GM18508 (cell line): ENCODE data around the gene LTBP2.

ENCODE experiments used
- ATAC-seq: cut with Tn5 transposase; IDR thresholded peaks from one replicate; pipeline ENCODE4 v1.9.1; 2021; ENCODE audit warnings: moderate number of reproducible peaks; ENCODE audit not compliant: insufficient read depth, unreplicated experiment

Gene LTBP2

GRCh38 chr14:74535756-74536325, 76.2 kb downstream of the LTBP2 start:
- no peak for ATAC-seq

GRCh38 chr14:74533576-74533975, 78.5 kb downstream of the LTBP2 start:
- ATAC-seq: no peak

- no peak for ATAC-seq
Measured at GRCh38 chr14:74532246-74532645, 79.8 kb downstream of the LTBP2 start.

GRCh38 chr14:74531467-74531866, 80.6 kb downstream of the LTBP2 start:
- ATAC-seq: no peak

- ATAC-seq: no peak
Measured at GRCh38 chr14:74531006-74531405, 81.0 kb downstream of the LTBP2 start.

- no peak for ATAC-seq
Measured at GRCh38 chr14:74528886-74529285, 83.2 kb downstream of the LTBP2 start.

- ATAC-seq: no peak
Measured at GRCh38 chr14:74528406-74528805, 83.6 kb downstream of the LTBP2 start.

GRCh38 chr14:74527736-74528280, 84.2 kb downstream of the LTBP2 start:
- no peak for ATAC-seq

- no peak for ATAC-seq
Measured at GRCh38 chr14:74526854-74527585, 85.0 kb downstream of the LTBP2 start.

- ATAC-seq: no peak
Measured at GRCh38 chr14:74525361-74525851, 86.6 kb downstream of the LTBP2 start.

GRCh38 chr14:74524812-74525135, 87.3 kb downstream of the LTBP2 start:
- ATAC-seq: no peak

- ATAC-seq: no peak
Measured at GRCh38 chr14:74524076-74524811, 87.8 kb downstream of the LTBP2 start.

GRCh38 chr14:74522740-74523139, 89.3 kb downstream of the LTBP2 start:
- ATAC-seq: no peak

GRCh38 chr14:74521756-74522155, 90.3 kb downstream of the LTBP2 start:
- no peak for ATAC-seq

GRCh38 chr14:74519316-74520074, 92.5 kb downstream of the LTBP2 start:
- no peak for ATAC-seq

GRCh38 chr14:74518221-74518620, 93.8 kb downstream of the LTBP2 start:
- ATAC-seq: no peak

GRCh38 chr14:74517731-74518130, 94.3 kb downstream of the LTBP2 start:
- ATAC-seq: no peak

- no peak for ATAC-seq
Measured at GRCh38 chr14:74516451-74517160, 95.4 kb downstream of the LTBP2 start.

GRCh38 chr14:74515891-74516412, 96.1 kb downstream of the LTBP2 start:
- no peak for ATAC-seq
